GM18519 (cell line): ENCODE data around the gene CD164L2.
"Not testable (repeated sequence)": the region's sequence is repeated elsewhere in the genome, so short reads cannot be mapped to it uniquely, and the experiment has no call there.

Experiments
- ATAC-seq: cut with Tn5 transposase; IDR thresholded peaks from one replicate; pipeline ENCODE4 v1.9.1; 2021; ENCODE audit warnings: mild to moderate bottlenecking, moderate library complexity; ENCODE audit not compliant: unreplicated experiment, low FRiP score

CD164L2 gene

GRCh38 chr1:27383039-27383605 is at the start of gene CD164L2:
Gene CD164L2, minus strand, starts transcription at chr1:27383333. Its CDS starts 94 bp downstream, at chr1:27383239.
- no peak for ATAC-seq

- not testable (repeated sequence) for ATAC-seq
Observed at GRCh38 chr1:27432725-27433124, 49.6 kb upstream of the CD164L2 start.

- no peak for ATAC-seq
Observed at GRCh38 chr1:27431601-27431940, 48.4 kb upstream of the CD164L2 start.

GRCh38 chr1:27430903-27431600 is 47.9 kb upstream of the CD164L2 start:
- ATAC-seq, result no peak

DNA sequence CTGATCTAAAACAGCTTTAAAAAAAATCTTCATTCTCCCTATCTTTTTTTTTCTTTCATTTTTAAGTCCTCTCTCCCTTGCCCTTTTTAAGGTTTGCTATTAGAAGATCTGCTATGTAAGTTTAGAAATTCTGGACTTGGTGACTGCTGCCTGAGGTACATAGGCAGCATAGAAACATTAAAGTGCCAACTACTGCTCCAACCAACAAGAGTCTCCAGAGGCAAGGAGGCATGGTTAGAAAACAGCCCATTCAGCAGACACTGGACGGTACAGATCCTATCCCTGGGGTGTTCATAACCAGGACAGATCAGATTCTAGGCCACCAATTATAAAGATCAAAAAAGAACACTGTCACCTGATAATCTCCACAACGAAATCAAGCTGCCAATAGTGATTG is 45.9 kb upstream of the CD164L2 start:
- no peak for ATAC-seq

DNA sequence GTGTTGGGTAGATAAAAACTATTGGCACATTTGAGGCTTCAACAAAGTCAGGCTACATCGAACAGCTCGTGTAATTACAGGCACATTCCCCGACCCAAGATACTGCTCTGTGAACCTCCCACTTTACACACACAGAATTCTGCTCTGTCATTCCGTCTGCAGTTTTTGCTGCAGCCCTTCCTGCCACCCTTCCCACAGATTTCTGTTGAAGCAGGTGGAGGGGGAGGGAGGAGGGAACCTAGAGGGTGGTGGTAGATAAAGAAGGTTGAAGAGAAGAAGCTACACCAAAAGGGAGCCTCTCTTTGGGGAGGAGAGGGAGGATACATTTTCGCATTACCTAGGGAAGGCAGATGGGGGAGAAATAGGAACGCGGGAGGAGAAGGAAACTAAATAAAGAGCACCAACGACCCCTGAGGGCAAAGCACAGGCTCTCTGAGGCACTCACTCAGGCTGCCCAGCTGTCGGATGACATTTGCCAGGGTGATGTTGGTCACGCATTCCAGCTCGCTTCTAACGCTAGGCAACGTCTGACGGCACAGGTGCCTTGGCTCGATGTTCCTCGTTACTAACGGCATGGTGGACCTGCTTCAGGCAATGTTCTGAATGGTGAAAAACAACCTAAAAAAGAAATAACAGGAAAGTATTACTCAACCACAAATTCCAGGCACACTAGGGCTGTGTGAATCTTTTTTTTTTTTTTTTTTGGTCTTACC is 45.3 kb upstream of the CD164L2 start:
- no peak for ATAC-seq

- ATAC-seq, result no peak
Observed at GRCh38 chr1:27427816-27428315, 44.7 kb upstream of the CD164L2 start.

DNA sequence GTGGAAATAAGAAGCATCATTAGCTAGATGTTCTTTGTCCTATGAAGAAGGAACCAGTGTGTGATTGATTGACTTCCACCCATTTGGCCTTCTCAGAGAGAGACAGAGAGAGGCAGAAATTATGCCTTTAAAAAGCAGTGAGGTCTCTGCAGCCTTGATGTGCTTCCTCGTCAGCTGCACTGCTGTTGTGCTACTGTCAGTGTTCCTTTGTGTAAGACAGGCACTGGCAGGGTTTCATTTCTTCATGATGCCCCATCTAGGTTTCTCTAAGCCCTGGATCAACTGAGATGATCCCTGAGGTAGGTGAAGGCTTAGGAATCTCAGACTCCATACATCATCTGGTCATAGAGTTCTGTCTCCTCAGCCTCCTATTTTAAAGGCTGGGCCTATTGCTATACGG is 44.2 kb upstream of the CD164L2 start:
- ATAC-seq, result no peak

DNA sequence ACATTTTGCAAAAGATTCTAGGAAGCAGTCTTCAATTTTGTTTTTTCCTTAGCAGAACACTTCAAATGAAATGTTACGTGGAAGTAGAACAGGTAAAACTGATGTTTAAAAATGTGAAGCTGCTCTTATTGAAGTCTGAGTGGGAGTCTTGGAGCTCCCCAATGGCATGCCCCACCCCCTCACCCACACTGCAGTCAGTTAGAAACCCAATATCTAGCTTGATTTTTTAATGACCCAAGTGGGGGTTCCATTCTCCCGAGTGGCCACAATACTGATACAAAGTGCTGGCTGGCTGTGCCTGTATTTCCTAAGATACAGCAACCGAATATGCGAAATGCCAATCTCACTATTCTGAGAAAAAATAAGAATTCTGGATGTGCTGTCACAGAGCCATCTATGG is 40.6 kb upstream of the CD164L2 start:
- no peak for ATAC-seq

DNA sequence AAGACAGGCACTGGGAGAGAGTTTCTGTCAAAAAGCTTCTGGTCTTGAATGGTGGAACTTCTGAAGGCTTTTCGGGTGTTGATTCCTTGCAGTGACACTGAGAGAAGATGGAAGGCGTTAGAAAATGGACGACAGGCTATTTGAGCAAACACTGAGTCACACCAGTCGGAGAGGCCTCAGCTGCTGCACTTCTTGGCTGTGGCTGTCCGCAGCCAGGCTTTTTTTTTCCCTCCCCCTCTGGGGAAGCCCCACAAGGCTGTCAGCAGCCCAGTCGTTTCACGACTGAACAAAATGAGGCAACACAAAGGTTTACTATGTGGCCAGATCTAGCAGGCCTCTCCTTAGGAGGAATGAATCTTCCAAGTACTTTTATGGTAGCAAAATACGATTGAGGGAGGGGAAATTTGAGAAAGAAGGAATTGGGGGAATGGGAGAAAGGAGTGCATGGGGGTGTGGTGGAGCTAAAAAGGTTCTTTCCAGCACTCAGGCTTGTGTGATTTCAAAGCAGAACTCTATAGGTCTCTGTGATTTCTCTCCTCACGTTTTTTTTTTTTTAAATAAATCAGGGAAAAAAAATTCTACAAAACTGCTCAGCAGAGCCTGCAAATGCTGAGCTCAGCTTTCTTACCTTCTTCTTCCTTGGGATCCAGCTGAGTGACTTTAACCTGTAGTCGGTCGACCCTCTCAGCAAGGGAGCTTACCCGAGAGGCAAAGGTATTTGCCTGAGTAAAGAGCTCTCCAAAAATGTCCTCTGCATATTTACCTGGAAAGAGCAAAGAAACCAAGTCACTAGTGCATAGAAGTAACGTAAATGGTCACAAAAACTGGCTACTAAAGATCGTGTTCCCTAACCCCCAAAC is 35.4 kb upstream of the CD164L2 start:
- ATAC-seq, result no peak

DNA sequence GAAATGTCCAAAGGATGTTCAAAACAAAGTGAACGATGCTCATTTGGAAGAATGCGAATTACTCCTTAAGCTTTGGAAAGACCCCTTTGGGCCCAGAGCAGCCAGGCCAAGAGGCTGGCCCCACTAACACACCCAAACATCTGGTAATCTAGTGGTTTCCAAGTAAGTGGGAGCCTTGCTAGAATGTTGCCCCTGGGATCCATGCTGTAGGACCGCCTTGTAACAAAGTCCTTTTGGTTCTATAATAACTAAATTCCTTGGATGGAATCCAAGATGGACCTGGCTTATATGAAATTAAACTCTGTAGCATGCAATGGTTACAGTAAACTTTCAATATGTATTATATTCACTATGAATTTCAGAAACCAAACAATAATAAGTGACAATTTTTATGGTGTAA is 34.6 kb upstream of the CD164L2 start:
- ATAC-seq, result no peak

DNA sequence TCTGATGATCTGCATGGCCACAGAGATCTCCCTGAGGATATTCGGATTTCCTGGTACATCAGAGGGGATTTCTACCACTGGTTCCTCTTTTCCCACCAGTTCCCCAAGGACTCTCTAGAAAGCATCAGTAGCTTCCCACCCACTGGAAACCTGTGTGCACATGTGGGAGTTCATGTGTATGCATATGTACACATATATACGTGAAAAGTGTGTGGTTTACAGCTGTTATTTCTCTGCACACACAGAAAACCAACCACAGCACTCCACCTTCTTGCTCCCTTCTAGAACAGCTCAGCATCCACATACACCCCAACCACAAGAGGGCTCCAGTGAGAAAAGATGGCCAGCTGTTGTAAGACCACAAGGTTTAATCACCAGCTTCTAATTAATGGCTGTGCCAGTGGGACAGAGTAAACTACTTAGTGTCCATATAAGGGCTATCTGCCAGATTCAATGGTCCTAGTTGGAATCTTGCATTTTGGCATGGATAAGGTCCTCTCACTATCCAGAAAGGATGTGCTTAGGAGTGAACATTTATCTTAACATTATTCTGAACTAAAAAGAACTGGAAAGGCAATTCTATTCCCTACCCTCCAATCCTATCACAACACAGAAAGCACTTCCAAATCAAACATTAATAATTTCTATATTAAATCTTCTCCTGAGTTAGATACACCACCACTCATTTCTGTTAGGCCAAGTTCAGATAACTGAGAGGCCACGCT is 33.4 kb upstream of the CD164L2 start:
- ATAC-seq, result no peak

GRCh38 chr1:27414091-27414490 is 31.0 kb upstream of the CD164L2 start:
- ATAC-seq, result no peak

DNA sequence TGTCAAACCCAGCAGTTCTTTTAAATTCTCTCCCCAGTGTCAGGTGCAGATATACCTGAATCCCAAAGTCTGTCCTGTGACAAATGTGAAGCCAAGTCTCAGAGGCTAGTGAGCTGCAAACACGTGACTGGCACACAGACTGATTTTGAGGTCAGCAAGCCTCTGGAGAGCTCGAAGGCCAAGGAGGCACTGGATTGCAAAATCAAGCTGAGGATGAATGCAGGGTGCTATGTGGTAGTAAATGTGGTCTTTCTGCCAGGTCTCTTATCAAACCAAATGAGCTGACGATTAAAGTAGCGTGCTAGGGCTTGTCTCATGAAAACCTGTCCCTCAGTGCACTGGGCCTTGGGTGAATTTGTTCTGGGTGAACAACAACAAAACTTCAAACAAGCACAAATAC is 29.9 kb upstream of the CD164L2 start:
- no peak for ATAC-seq

- ATAC-seq, result no peak
Observed at GRCh38 chr1:27412502-27412901, 29.4 kb upstream of the CD164L2 start.

- no peak for ATAC-seq
Observed at GRCh38 chr1:27410709-27411108, 27.6 kb upstream of the CD164L2 start.

DNA sequence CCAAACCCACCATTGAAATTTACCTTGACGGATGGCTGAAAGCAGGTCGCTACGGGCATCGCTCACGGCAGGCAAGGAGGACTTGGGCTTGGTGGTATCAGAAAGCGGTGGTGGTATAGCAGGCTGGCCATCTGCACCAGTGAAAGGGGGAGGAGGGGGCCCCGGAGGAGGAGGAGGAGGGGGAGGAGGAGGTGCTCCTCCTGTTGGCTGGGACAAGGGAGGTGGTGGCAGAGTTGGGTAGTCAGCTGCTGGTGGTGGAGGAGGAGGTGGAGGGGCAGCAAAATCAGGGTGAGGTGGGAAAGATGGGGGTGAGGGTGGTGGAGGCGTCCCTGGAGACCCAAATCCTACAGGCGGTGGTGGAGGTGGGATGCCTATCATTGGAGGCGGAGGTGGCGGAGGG is 26.5 kb upstream of the CD164L2 start:
- ATAC-seq, result no peak

GRCh38 chr1:27408151-27408550 is 25.0 kb upstream of the CD164L2 start:
- ATAC-seq, result no peak

GRCh38 chr1:27406791-27407190 is 23.7 kb upstream of the CD164L2 start:
- not testable (repeated sequence) for ATAC-seq

DNA sequence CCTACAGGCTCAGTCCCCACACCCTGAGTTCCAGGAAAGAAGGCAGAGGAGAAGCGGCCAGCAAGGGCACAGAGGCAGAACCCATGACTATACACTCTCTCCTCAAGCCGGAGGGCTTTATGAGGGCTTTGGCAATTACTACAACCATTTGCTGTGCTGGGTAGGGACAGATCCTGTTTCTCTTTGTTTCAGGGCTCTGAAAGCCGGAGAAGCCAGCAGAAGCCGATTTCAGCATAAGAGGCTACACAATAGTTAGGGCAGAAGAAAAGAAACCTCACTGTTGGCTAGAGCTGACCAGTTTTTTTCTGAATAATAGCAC is 23.2 kb upstream of the CD164L2 start:
- ATAC-seq, result no peak
